ENCODE data around the gene STPG1.
A peak's percentile ranks its signal among the peaks of the same experiment; 100 is the strongest.

The STPG1 gene

GRCh38 chr1:24425922-24426321, 12.3 kb upstream of the STPG1 start:
- DNase-seq = no peak

GRCh38 chr1:24425441-24425840, 11.9 kb upstream of the STPG1 start:
- DNase-seq = no peak

GRCh38 chr1:24424990-24425389, 11.4 kb upstream of the STPG1 start:
- no peak for DNase-seq

- DNase-seq = no peak
These were observed 10.6 kb upstream of the STPG1 start for GRCh38 chr1:24424207-24424606.

GRCh38 chr1:24421502-24421901, 7.9 kb upstream of the STPG1 start:
- DNase-seq = no peak

- no peak for DNase-seq
These were observed 7.0 kb upstream of the STPG1 start for GRCh38 chr1:24420547-24420946.

- DNase-seq = peak; percentile 90
These were observed 5.5 kb upstream of the STPG1 start for GRCh38 chr1:24418898-24419628.

GRCh38 chr1:24417681-24418080, 4.1 kb upstream of the STPG1 start:
- DNase-seq = no peak

- no peak for DNase-seq
These were observed 3.2 kb upstream of the STPG1 start for GRCh38 chr1:24416666-24417391.

GRCh38 chr1:24415910-24416665, 2.5 kb upstream of the STPG1 start:
- no peak for DNase-seq

- peak; percentile 98 for DNase-seq
These were observed 1.8 kb upstream of the STPG1 start, which contains the start of gene NIPAL3 for GRCh38 chr1:24415334-24415909. TSS of gene NIPAL3 (plus strand) at chr1:24415802. CDS start at chr1:24419548, 3,746 bp downstream.

- DNase-seq = no peak
These were observed 1.3 kb upstream of the STPG1 start for GRCh38 chr1:24414775-24415333.

- no peak for DNase-seq
These were observed 1.2 kb downstream of the STPG1 start for GRCh38 chr1:24412408-24412807.

GRCh38 chr1:24411963-24412362, 1.6 kb downstream of the STPG1 start:
- no peak for DNase-seq

- no peak for DNase-seq
These were observed 2.8 kb downstream of the STPG1 start for GRCh38 chr1:24410750-24411149.

GRCh38 chr1:24409535-24409934, 4.0 kb downstream of the STPG1 start:
- no peak for DNase-seq

- DNase-seq = no peak
These were observed 6.8 kb downstream of the STPG1 start for GRCh38 chr1:24406788-24407187.

- DNase-seq = no peak
These were observed 9.8 kb downstream of the STPG1 start for GRCh38 chr1:24403806-24404205.

- no peak for DNase-seq
These were observed 13.5 kb downstream of the STPG1 start for GRCh38 chr1:24400065-24400464.

- DNase-seq = no peak
These were observed 19.7 kb downstream of the STPG1 start for GRCh38 chr1:24393892-24394291.

- peak; percentile 71 for DNase-seq
These were observed 20.5 kb downstream of the STPG1 start for GRCh38 chr1:24392982-24393650.

GRCh38 chr1:24392604-24392946, 21.0 kb downstream of the STPG1 start:
- no peak for DNase-seq

Data from DMS153 (cell line).